HG03439 (cell line): ENCODE results near the gene FGFRL1.
A peak's percentile ranks its signal among the peaks of the same experiment; 100 is the strongest.
"Not testable (repeated sequence)": the region's sequence is repeated elsewhere in the genome, so short reads cannot be mapped to it uniquely, and the experiment has no call there.

Experiments used
- ATAC-seq: cut with Tn5 transposase; IDR thresholded peaks from one replicate; pipeline ENCODE4 v1.9.1; 2021; ENCODE audit warnings: mild to moderate bottlenecking, moderate library complexity; ENCODE audit not compliant: unreplicated experiment

Gene FGFRL1

DNA sequence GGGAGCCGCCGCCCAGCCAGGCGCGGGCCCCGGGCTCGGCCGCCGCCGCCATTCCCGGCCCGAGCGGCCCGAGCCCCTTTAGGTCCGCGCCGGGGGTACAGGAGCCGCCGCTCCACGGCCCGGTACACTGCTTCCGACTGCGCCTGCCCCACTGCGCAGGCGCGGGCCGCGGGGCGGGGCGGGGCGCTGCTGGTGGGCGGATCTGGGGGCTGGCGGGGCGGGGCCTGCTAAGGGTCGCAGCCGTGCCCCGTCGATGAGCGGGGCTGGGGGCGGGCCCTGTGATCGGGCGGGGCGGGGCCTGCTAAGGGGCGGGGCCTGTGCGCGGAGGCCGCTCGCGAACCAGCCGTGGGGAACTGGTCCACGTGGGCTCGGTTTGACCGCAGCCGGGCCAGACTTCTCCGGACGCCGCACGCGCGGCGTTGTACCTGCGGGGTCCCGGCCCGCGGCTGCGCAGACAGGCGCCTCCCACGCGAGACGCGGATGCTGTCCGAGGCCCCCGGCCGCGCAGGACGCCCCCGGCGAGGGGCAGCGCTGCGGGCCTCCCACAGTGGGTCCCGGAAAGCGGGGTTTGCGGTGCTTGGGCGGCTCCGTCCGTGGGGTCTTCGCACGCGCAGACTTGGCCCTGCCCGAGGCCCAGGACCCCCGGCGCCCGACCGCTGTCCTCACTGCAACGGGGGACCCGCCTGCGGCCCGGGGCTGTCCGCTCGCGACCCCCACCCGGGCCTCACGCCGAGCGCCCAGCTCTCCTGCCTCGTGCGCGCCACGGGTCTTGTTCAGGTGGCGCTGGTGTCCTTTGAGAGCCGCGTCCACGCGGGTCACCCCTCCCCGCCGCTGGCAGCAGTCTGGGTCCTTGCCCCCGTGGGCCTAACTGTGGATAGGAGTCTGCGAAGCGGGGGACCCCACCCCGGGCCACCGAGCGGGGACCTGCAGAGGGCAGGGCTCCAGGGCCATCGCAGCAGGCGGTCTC lies 37.7 kb upstream of the FGFRL1 start, which contains the start of gene DGKQ:
TSS of gene DGKQ (minus strand) at position 139 of the 967 bp plus-strand sequence. CDS start at position 52, 87 bp downstream.
- peak; percentile 51 for ATAC-seq

DNA sequence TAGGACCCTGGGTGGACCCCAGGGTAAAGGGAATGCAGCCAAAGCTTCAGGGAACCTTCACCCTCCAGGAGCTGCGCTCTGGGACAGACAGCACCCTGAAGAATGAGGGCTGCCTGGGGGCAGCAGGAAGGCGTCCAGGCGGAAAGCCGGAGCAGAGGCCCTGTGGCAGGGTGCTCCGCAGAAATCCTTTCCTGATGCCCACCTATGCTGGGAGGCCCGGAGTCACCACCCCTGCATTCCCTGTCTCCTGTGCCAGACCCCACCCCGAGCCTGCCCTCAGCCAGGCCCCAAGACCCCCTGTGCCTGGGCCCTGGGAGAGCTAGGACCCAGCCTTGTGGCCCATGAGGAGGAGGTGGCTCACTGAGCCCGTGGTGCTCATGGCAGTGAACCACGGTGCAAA lies 36.8 kb upstream of the FGFRL1 start:
- no peak for ATAC-seq

GRCh38 chr4:976016-976415 lies 35.4 kb upstream of the FGFRL1 start:
- not testable (repeated sequence) for ATAC-seq

- ATAC-seq, result no peak
Observed at GRCh38 chr4:978957-979701, 32.3 kb upstream of the FGFRL1 start.

GRCh38 chr4:982291-982690 lies 29.1 kb upstream of the FGFRL1 start:
- ATAC-seq, result no peak

- ATAC-seq, result no peak
Observed at GRCh38 chr4:982814-983213, 28.6 kb upstream of the FGFRL1 start.

DNA sequence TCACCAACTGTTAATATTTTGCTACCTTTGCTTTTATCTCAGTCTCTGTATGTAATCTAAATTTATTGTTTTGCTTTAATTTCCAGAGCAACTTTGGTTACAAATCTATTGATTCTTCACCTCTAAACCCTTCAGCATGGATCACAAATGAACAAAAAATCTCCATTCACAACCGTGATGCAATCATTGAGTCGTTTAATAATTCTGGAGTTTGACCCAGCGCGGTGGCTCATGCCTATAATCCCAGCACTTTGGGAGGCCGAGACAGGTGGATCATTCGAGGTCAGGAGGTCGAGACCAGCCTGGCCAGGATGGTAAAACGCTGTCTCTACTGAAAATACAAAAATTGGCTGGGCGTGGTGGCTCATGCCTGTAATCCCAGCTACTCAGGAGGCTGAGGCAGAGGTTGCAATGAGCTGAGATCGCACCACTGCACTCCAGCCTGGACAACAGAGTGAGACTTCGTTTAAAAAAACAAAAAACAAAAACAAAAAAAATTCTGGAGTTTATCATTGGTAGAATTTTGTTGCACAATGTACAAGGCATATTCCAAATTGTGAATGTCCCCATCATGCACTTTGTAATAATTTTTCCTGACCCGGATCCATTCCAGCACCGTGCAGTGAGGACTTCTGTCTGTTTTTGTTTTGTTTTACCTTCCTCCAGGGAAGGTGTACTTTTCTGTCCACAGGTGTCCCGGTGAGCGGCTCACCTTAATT lies 26.9 kb upstream of the FGFRL1 start:
- no peak for ATAC-seq

GRCh38 chr4:985123-985830 lies 26.1 kb upstream of the FGFRL1 start:
- ATAC-seq, result no peak

DNA sequence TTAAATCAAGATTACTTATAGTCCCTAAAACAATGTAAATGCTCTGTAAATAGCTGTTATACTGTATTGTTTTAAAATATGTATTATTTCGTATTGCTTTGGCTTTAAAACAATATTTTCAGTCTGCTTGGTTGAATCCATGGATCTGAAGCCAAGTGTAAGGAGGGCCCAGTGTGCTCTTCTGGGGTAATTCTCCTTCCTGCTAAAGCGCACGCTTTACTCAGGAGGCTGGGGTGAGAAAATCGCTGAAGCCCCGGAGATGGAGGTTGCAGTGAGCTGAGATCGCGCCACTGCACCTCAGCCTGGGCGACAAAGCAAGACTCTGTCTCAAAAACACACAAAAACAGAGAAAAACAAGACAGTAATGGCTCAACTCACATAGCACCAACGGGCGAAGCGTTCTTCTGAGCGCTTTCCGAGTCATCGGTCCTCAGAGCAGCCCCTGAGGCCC lies 25.0 kb upstream of the FGFRL1 start:
- ATAC-seq, result peak; percentile 19

DNA sequence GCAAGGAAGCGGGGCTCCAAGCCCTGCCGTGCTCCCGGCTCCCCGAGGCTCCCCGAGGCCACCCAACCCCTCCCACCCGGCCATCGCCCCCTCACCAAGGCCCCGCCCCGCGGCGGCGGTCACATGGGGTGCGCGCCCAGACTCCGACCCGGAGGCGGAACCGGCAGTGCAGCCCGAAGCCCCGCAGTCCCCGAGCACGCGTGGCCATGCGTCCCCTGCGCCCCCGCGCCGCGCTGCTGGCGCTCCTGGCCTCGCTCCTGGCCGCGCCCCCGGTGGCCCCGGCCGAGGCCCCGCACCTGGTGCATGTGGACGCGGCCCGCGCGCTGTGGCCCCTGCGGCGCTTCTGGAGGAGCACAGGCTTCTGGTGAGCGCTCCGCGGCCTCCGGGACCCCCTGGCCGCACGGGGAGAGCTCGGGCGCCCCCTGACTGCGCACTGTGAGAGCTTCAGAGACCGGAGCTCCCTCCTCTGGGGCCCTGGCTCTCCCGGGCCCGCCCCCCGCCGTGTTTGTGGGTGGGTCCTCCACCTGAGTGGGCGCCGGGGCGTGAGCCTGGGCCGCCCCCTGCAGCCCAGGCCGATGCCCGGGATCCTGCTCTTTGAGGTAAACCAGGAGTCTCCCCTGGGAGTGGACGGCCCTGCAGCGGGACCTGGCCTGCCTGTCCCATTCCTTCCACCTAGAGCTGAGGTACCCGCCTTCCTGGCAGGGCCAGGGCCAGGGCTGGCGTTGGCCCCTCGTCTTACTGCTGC lies 24.4 kb upstream of the FGFRL1 start, which contains the start of gene IDUA:
TSS of gene IDUA (plus strand) at position 166 of the 745 bp plus-strand sequence. CDS start at position 207, 41 bp downstream.
- ATAC-seq, result peak; percentile 72

DNA sequence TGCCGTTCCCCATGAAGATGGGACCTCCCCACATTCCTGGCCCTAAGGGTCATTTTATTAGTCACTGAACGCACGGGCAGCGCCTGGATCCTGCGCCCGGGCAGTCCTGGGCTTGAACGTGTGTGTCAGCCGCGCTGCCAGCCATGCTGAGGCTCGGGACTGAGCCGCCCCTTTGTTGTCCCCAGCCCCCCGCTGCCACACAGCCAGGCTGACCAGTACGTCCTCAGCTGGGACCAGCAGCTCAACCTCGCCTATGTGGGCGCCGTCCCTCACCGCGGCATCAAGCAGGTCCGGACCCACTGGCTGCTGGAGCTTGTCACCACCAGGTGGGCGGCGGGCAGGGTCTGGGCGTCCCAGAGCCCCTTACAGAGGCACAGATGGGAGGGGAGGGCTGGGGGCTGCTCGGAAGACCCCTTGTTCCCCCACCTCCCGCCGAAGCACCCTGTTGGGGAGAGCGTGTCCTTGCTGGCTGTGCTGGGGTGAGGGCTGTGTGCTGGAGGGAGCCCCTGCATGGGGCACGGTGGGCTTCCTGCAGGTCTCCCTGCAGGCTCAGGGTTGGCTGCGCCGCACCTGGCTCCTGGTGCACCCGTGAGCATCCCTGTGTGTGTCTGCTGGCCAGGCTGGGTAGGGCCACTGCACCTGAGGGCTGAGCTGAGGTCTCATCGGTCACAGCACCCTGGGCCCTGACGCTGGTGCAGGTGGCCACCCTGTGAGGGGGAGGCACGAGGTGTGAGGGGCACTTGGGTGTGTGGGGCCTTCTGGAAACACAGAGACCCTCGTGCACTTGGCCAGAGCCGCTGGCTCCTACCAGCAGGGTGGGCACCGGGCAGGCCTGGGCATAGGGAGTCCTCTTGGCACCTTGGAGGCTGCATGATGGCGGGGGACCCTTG lies 23.6 kb upstream of the FGFRL1 start:
- no peak for ATAC-seq

- ATAC-seq, result no peak
Observed at GRCh38 chr4:988726-989721, 22.4 kb upstream of the FGFRL1 start.

DNA sequence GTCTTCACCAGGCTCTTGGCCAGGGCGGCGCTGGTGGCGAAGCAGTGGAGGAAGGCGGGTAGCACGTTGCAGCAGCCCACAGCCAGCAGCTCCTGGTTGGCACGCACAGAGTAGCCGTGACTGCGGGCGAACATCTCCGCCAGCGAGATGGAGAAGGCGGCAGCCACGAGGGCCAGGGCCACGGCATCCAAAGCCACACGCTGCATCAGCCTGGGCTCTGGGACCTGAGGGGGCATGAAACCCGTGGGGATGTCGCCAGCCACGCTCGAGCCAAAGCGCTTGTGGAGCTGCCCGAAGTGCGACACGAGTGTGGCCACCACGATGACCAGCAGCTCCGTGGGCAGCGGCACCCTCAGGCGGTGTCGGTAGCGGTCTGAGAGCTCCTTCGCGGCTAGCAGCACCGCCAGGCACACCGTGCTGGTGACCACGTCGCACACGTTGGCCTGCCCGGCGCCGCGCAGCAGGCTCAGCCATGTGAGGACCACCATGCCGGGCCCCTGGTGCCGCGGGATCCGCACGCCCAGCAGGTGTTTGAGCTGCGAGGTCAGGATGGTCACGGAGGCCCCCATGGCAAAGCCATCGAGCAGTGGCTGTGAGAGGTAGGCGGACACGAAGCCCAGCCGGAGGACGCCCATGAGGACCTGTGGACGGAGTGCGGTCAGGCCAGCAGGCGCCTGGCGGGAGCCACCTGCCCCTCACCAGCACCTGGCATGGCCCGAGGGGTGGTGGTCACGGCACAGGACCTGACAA lies 21.5 kb upstream of the FGFRL1 start:
- ATAC-seq, result no peak

DNA sequence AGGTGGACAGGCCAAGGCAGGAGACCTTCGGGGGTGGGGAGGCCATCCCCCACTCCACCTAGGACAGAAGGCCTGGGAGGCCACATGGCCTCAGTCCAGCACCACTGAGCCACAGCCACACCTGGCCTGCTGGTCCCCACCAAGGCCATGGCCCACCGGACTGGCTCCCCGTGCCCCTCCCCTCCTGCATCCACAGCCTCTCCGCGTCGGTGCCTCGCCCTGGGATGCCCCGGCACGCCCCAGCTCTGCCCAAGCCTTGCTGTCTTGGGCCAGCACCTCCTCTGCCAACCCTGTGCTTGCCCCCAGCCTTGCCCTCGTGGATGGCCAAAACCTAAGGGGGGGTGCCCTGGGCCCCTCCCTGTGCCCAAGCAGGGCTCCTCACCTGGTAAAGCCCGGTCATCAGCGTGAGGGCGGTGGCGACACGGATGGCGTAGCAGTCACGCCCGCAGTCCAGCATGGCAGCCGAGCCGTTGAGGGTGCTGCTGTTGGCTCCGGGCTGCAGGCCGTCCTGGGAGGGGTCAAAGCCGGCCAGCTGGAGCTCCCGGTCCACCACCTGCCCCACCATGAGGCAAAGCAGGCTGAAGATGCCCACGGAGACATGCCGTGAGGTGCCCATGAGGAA lies 20.6 kb upstream of the FGFRL1 start:
- ATAC-seq, result no peak

GRCh38 chr4:991451-992296 lies 19.8 kb upstream of the FGFRL1 start:
- no peak for ATAC-seq
